CD4-positive, alpha-beta T cell treated with Interleukin-1 beta for 1 hour (primary cell): ENCODE results near the gene GRB7.

Experiments used
- DNase-seq, 2 donors: peaks; one replicate each; pipeline ENCODE4 v3.0.0-alpha.2; 2020 to 2022

GRB7 gene

DNA sequence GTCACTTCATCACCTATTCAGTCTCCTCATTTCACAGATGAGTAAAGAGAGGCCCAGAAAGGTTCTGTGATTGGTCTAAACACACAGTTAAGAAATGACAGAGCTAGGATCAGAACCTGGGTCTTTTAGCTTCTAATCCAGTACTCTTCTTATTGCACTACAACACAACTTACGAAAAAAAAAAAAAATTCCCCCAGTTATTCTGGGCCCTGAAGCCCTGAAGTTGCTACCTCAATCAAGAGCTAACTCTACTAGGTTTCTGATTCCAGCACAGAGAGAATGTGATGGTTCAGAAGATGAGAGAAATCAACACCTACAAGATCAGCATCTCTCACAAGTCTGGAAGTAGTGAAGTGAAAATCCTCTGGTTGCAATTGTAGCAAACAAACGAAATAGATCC is 37.3 kb downstream of the GRB7 start:
- DNase-seq, result no peak

DNA sequence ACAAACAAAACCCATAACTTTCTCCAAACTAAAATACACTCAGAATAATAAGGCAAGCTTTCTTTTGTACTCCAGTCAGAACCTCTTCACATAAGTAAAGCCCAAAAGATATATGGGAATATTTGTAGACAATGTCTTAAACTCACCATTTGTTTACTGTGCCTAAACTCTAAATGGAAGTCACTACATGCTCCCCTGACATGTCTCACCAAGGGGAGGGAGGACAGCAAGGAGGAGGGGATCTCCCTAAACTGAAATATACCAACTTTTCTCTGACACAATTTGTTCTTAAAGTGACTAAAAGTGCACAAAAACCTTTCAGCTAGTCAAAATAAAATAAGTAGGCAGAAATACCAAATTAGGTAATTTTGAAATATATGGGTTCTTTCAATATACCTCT is 38.5 kb downstream of the GRB7 start:
- peak; percentile 27 to 44 for DNase-seq

DNA sequence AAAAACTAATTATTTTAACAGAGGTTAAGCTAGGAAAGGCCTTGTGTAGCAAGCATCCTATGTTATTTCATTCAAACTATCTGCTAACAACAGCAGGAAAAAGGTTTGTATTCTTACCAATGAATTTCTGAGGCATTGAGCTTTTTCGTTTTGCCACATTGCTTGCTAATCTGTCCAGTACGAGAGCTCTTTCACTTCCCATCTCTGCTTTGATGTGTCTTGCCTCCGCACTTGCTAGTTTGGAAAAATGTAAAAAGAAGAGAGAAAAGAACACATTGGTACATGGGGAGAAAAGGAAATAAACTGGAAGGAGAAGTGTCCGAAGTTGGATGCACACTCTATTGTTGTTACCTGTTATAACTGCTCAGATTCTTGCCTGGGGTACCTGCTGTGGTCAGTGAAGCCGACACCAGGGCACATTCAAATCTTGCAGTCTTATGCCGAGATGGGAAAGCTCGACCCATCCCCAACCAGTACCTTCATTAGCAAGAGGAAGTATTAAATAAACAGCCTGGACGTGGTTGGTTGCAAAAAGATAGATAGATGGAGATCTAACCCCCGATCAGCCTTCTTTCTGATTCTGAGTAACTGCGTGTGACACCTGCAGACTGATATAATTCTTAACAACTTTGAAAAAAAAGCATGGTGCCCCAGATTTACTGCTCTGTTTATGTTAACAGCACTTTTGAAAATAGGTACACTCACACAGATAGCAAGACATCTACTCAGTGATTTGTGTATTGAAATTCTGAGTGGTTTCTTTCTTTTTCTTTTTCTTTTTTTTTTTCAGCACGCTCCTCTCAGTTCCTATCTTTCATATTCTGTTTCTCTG is 40.0 kb downstream of the GRB7 start:
- DNase-seq, result peak in 1 of 2 donors; percentile 50

DNA sequence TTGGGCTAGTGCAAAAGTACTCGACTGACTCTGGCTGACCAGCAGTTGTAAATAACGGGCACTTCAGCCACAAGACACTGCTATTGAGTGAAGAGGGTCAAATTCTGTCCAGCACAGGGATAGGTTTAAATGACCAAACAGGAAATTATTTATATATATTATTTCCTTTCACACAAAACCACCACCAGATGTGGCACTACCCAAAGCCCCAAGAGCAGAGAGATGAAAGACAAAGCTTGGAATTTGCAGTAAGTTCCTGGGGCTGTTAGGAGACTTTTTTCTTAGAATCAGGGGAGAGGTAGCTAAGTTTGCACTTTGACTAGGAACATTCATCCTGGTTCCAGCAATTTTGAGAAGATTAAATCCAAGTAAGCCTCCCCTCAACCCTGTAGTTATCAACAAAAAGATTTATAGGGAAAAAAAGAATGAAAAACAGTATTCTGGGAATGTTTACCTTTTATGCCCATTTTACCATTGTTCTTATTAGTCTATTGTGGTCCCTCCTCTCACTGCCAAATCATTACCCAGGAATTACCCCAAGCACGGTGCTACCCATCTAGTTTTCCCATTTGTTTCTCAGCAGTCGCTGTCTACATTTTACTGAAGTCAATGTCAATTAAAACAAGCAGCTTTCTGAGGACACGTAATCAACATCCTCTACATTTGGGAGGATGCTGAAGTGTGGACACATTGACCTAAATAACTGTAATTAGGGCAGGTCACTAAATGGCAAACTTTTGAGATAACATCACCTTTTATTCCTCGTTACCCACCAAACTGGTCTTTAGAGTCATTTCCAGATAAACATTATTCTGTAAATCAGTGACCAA is 43.5 kb downstream of the GRB7 start:
- DNase-seq, result peak in 1 of 2 donors; percentile 35

DNA sequence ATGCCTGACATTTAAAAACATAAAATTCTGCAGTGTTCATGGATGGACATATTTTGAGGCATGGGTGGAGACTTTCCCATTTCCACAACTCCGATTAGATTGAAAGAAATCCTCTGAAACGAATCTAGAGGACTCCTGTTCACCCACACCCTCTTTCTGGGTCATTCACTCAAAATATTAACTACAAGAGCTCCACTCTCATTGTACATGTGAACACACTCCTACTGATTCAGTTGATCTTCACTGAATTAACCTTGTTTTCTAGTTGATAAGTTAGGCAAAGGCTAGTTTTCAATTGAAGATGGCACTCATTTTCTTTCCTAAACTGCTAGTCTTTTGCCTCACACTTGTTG is 44.1 kb downstream of the GRB7 start:
- DNase-seq, result no peak

DNA sequence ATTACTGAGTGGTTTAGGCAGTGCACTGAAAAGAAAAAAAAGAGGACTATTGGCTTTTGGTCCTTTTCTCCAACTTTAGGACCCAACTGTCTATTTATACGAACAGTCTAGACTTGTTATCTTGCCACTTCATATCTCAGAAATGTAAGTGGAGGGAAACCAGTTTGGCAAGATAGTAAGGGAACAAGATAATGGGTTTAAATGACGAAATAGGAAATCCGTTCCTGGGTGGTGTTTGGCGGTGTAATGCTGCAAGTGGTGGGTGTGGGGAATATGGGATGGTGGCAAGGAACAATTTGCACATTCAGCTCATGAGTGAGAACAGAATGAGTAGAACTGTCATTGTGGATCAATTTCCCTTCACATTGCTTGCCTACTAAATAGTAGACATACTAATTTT is 44.7 kb downstream of the GRB7 start:
- DNase-seq, result no peak

DNA sequence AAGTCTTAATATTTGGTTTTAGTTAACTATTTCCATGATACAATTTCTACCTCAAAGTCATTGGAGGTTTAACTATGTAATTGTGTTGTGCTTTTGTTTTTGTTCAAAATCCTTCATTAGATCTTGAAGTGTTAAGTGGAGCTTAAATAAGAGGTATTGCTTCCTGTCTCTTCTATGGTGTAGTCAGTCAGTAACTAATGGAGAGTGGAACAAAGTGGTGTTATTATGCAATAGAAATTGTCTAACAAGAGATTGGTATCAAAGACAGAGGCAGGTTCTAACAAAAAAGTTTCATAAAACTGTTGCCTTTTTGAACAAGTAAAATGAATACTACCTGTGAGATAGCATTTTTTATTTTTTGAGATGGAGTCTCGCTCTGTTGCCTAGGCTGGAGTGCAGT is 45.2 kb downstream of the GRB7 start:
- DNase-seq, result no peak

DNA sequence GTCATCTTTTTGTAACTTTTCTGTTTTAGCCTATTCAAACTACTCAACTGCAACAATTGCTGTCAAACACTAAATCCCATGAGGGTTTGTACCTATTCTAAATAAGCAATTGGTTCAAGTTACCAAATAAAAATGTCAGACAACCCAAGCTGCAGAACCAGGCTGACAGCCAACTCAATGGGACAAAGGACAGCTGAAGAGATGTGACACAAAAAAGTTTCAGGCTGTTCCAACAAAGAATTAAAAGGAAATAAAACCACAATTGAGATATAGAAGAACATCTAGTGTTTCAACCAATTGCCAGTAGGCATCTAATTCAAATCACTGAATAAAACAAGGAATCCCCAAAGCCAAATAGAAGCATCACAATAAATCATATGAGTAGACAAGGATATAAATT is 49.3 kb downstream of the GRB7 start:
- DNase-seq, result no peak

DNA sequence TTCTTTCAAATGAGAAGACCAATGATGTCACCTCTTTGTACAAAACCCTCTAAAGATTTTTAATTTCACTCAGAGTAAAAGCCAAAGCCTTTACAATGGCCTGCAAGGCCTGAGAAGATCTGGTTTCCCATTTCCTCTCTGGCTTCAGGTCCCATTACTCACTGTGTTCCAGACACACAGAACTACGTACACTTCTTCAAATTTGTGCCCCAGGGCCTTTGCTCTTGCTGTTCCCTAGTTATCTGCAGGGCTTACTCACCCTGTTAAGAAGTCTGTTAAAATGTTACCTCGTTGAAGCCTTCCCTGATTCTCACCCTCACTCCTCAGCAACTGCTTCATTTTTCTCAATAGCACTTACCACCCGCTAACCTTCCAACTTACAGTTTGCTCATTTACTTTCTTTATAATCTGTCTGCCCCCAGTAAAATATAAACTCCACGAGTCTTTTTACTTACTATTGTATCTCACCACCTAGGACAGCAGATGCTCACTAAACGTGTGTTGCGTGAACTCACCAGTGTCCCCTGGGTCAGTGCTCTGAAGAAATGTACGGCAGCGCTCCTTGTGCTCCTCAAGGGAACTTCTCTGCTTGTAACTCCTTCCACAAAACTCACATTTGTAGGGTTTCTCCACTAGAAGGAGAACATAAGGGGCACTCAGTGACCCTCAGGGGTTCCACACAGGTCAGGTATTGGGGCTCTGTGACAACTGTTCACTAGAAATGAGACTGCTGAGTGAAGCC is 50.2 kb downstream of the GRB7 start:
- DNase-seq, result no peak

DNA sequence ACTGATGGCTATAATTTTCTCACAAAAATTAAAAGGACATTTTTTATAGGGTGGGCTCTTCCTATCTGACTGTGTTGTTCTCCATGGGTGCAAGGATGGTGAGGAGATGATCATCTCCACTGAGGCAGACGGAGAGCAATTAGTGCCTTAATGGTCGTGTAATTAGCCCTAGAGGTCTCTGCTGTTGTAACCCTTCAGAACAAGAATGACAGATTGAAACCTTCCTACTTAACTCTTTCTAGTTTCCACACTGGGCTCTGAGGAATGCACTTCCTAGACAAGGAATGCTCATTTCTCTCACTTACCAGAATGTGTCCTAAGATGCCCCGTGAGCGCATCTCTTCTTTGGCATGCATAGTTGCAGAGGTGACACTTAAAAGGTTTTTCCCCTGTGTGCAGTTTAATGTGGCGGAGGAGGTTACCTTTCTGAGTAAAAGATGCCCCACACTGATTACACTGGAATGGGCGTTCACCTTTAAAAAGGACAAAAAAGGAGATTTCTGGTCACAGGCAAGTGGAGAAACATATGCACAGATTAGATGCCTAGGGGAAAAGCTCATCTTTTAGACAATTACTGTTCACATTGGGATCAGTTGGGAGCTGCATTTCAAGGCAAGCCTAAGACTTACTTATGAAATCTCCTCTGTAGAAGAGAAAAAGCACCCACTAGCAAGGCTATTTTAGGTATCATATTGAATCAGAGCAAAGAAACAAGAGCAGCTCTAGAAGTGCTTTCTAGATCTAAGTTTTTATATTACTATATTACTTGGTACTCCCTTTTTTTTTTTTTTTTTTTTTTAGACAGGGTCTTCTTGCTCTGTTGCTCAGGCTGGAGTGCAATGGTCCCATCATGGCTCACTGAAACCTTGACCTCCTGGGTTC is 53.6 kb downstream of the GRB7 start:
- DNase-seq, result peak in 1 of 2 donors; percentile 57

DNA sequence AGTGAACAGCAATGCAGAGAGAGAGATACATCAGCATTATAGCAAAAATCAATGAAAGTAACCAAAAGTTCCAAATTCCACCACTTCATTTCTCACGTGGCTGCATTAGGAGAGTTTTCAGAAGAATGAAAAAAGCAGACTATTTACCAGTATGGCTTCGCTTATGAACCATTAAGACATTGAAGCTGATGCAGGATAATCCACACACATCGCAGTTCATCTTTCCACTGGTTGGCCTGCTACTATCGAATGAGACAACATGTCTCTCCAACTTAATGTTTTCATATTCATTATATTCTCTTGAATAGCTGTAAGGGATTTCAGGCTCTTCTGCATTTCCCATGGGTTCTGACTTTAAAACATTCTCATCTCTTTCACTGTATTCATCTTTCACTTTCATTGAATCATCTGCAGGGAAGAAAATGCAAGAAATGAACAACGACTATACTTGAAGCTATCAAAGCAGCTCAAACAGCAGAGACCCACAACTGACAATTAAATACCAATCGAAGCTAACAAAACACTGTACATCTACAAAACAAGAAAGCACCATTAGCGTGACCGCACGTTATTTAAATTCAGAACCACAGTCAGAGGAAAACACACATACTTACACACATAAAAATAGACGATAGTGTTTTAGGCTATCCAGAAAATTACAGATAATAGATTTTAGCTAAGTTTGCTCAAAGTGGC is 54.9 kb downstream of the GRB7 start:
- DNase-seq, result no peak

DNA sequence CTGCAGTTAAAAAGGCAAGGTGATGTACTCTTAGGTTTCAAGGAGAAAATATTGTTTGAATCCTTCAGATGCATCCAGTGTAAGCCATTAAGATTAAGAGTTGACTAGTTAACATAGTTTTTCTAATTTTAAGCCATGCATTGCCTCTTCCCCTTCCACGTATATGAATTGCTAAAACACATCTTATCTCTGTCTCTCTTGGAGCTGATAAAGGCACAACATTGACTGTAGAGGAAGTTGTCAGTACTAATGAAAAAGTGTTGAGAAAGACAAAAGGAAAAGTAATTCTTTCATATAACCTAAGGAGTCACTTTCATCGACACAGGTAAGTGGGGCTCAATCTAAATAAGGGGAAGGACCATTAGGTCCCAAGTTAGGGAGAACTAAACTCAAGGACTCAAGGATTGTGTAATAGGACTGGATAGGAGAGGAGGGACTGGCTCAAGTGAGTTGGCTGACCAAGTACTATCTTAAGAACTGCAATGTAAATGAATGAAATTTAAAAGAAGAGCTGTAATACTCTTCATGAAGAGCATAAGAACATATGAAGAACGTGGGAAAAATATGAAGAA is 55.6 kb downstream of the GRB7 start:
- no peak for DNase-seq

DNA sequence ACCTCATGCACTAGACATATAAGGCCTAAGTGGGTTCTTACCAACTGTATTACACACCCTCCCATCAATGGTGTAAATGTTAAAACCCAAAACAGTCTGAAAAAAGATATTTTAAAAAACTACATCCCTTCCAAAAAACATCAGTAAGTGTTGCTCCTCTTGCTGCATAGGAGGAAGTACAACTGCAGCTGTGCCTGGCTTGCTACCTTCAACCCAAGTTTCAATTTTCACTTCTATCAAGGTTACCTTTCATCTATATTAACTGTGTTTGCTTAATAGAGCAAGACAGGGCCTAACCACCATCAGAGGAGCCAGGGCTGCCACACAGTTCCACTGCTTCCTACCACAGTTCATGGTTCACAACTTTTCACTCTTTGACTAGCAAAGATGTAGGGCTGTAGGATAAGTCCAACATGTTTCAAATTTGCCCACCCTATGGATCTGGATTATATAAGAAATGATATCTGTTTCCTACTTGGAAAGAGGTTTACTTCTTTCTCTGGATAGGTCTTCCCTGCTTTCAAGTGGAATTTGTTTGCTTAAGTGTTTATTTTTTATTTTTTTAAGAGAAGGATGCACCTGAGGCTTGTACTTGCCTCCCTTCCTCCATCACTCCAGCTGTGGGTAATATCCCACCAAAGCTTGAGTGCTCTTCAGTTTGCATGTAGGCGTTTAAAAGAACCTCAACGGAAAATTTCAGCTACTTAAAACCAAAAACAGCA is 56.7 kb downstream of the GRB7 start:
- peak; percentile 53 to 54 for DNase-seq
